ENCODE data around the gene FAM131C. TPM values are rescaled to one million over a fixed set of nuclear protein-coding genes. Genes with fewer than 3 reads are reported as not detected.
A peak's percentile ranks its signal among the peaks of the same experiment; 100 is the strongest.
"Not testable (repeated sequence)": the region's sequence is repeated elsewhere in the genome, so short reads cannot be mapped to it uniquely, and the experiment has no call there.

Gene FAM131C
- total and polyA plus RNA-seq, 5 donors from 2014 or later = 0.26 TPM; not detected in 4

DNA sequence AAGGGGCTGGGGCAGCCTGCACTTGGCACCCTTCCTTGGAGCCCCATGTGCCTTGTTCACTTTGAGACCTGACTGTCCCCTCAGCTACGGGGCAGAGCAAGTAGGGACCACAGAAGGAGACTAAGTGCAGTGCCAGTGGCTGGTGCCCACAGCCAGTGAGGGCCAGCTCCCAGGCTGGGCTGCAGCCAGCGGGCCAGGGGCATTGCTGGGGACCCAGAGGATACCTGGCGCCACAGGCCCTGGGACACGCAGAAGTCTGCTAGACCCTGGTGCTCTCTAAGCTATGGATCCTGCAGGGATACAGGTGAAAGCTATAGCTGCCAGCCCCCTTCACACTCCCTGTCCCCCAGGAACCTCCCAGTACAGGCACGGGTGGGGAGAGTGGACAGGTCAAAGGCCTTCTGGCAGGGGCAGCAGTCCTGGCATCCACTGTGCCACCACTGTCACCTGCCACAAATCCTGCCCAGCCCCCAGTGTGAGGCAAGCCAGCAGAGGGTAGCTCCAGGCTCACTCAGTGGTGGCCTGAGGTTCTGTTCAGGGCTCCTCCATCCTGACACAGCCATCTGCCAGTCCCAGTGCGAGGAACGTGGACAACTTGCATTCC, 50.3 kb downstream of the FAM131C start:
- no peaks in the 10 kb centered on the region for H3K27me3 ChIP-seq (ENCODE audit: control insufficient read depth, insufficient read depth, low read length)
- H3K27ac ChIP-seq (ENCODE audit: insufficient read depth, low read length, poor library complexity, severe bottlenecking) = no peak overlapping the region
- H3K4me3 ChIP-seq (ENCODE audit: low read depth, low read length) = no peak overlapping the region
- Mint-ChIP-seq H3K4me1 (peaks cover 0 to 5% (median 1%) of the 10 kb centered on the region in 4 donors), H3K27me3 (peaks cover 4% of the 10 kb centered on the region), H3K9me3 (no peaks in the 10 kb centered on the region), H3K27ac (no peak overlapping the region), H3K4me3 (no peak overlapping the region), H3K36me3 (no peaks in the 10 kb centered on the region)
- no peaks in the 10 kb centered on the region for H3K9me3 ChIP-seq (ENCODE audit: control insufficient read depth in 2 of 2, low read length in 2 of 2)
- no peaks in the 10 kb centered on the region for H3K36me3 ChIP-seq (ENCODE audit: control insufficient read depth, insufficient read depth, low read length)
- peaks cover 7% of the 10 kb centered on the region for H3K4me1 ChIP-seq (ENCODE audit: control insufficient read depth, insufficient read depth, low read length, poor library complexity, severe bottlenecking)
- ATAC-seq (ENCODE audit: low read depth in 2 of 2) (no peak), DNase-seq (no peak)

DNA sequence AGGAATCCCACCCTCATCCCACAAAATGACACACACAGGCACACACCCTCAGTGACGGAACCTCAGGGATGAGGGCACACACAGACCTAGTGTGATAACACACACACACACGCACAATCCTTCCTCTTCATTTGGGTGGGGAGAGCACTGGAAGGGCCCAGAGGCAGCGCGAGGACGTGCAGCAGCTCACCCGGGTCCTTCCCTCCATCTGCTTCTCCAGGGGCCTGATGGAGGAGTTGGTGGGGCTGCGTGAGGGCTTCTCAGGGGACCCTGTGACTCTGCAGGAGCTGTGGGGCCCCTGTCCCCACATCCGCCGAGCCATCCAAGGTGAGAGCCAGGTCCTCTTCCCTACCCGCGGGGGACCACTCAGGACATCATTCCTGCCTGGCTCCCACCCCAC, 51.1 kb downstream of the FAM131C start:
- ATAC-seq (ENCODE audit: low read depth in 2 of 2) (no peak), DNase-seq (no peak)
- Histone ChIP-seq H3K4me1 (ENCODE audit: control insufficient read depth, insufficient read depth, low read length, poor library complexity, severe bottlenecking) (peaks cover 7% of the 10 kb centered on the region), H3K4me3 (ENCODE audit: low read depth, low read length) (no peak overlapping the region), H3K27me3 (ENCODE audit: control insufficient read depth, insufficient read depth, low read length) (no peaks in the 10 kb centered on the region), H3K9me3 (ENCODE audit: control insufficient read depth in 2 of 2, low read length in 2 of 2) (no peaks in the 10 kb centered on the region), H3K27ac (ENCODE audit: insufficient read depth, low read length, poor library complexity, severe bottlenecking) (no peak overlapping the region), H3K36me3 (ENCODE audit: control insufficient read depth, insufficient read depth, low read length) (no peaks in the 10 kb centered on the region)
- Mint-ChIP-seq H3K4me3 (no peak overlapping the region), H3K27ac (no peak overlapping the region), H3K36me3 (no peaks in the 10 kb centered on the region), H3K4me1 (no peaks in the 10 kb centered on the region), H3K9me3 (no peaks in the 10 kb centered on the region), H3K27me3 (no peaks in the 10 kb centered on the region)

GRCh38 chr1:16021681-16022080, 51.8 kb downstream of the FAM131C start, which contains the start of gene CLCNKA:
Gene CLCNKA, plus strand, starts transcription at chr1:16022036. Its CDS starts 584 bp downstream, at chr1:16022620.
- H3K4me1 Mint-ChIP-seq = no peaks in the 10 kb centered on the region
- H3K4me3 Mint-ChIP-seq = no peak within 1 kb of the TSS
- H3K36me3 Mint-ChIP-seq = no peaks in the 10 kb centered on the region
- no peak for DNase-seq
- no peaks in the 10 kb centered on the region for H3K9me3 Mint-ChIP-seq
- no peaks in the 10 kb centered on the region for H3K27me3 ChIP-seq (ENCODE audit: control insufficient read depth, insufficient read depth, low read length)
- peaks cover under 1% of the 10 kb centered on the region for H3K4me1 ChIP-seq (ENCODE audit: control insufficient read depth, insufficient read depth, low read length, poor library complexity, severe bottlenecking)
- ATAC-seq (ENCODE audit: low read depth in 2 of 2) = no peak
- no peak within 1 kb of the TSS for H3K27ac Mint-ChIP-seq
- no peaks in the 10 kb centered on the region for H3K9me3 ChIP-seq (ENCODE audit: control insufficient read depth in 2 of 2, low read length in 2 of 2)
- H3K36me3 ChIP-seq (ENCODE audit: control insufficient read depth, insufficient read depth, low read length) = no peaks in the 10 kb centered on the region
- no peaks in the 10 kb centered on the region for H3K27me3 Mint-ChIP-seq
- no peak within 1 kb of the TSS for H3K4me3 ChIP-seq (ENCODE audit: low read depth, low read length)
- H3K27ac ChIP-seq (ENCODE audit: insufficient read depth, low read length, poor library complexity, severe bottlenecking) = no peak within 1 kb of the TSS

GRCh38 chr1:16020878-16021277, 52.6 kb downstream of the FAM131C start:
- not testable (repeated sequence) for H3K27me3 ChIP-seq (ENCODE audit: control insufficient read depth, insufficient read depth, low read length); H3K4me1 ChIP-seq (ENCODE audit: control insufficient read depth, insufficient read depth, low read length, poor library complexity, severe bottlenecking); ATAC-seq (ENCODE audit: low read depth in 2 of 2); H3K9me3 ChIP-seq (ENCODE audit: control insufficient read depth in 2 of 2, low read length in 2 of 2); H3K36me3 ChIP-seq (ENCODE audit: control insufficient read depth, insufficient read depth, low read length); H3K4me1 Mint-ChIP-seq; H3K9me3 Mint-ChIP-seq; H3K4me3 ChIP-seq (ENCODE audit: low read depth, low read length); H3K27me3 Mint-ChIP-seq; DNase-seq; H3K27ac Mint-ChIP-seq; H3K27ac ChIP-seq (ENCODE audit: insufficient read depth, low read length, poor library complexity, severe bottlenecking); H3K4me3 Mint-ChIP-seq; H3K36me3 Mint-ChIP-seq

GRCh38 chr1:16020325-16020724, 53.1 kb downstream of the FAM131C start:
- Mint-ChIP-seq H3K27ac (no peak overlapping the region), H3K4me1 (no peaks in the 10 kb centered on the region), H3K9me3 (no peaks in the 10 kb centered on the region), H3K4me3 (no peak overlapping the region), H3K27me3 (no peaks in the 10 kb centered on the region), H3K36me3 (no peaks in the 10 kb centered on the region)
- Histone ChIP-seq H3K27me3 (ENCODE audit: control insufficient read depth, insufficient read depth, low read length) (no peaks in the 10 kb centered on the region), H3K4me3 (ENCODE audit: low read depth, low read length) (no peak overlapping the region), H3K27ac (ENCODE audit: insufficient read depth, low read length, poor library complexity, severe bottlenecking) (no peak overlapping the region), H3K36me3 (ENCODE audit: control insufficient read depth, insufficient read depth, low read length) (no peaks in the 10 kb centered on the region), H3K4me1 (ENCODE audit: control insufficient read depth, insufficient read depth, low read length, poor library complexity, severe bottlenecking) (no peaks in the 10 kb centered on the region), H3K9me3 (ENCODE audit: control insufficient read depth in 2 of 2, low read length in 2 of 2) (no peaks in the 10 kb centered on the region)
- ATAC-seq (ENCODE audit: low read depth in 2 of 2) = no peak
- DNase-seq = no peak

DNA sequence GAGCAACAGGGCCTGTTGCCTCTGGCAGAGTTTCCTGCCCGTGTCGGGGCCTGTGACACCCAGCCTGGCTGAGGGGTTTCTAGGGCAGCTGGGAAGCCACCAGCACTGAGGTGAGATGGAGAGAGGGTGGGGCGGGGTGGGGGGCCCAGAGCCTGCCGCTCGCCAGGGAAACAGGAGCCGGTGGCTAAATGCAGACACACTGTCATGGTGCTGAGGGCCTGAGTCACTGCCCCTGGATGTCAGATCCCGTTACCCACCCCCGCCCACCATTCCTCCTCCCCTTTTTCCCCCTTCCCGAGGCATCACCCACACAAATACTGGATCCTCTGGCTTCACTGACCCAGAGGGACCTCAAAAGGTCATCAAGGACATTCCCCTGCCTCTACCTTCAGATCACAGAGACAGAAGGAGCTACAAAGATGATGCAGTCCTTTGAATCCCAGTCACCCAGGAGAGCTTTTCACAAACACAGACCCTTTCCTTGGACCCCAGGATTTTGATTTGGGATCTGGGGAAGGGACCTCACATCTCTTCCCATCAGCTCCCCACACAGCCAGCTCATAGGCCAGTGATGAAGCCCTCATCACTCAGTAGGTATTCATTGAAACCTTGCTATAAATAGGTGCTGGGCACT, 53.7 kb downstream of the FAM131C start:
- DNase-seq = no peak
- no peaks in the 10 kb centered on the region for H3K9me3 Mint-ChIP-seq
- no peak overlapping the region for H3K4me3 ChIP-seq (ENCODE audit: low read depth, low read length)
- no peak overlapping the region for H3K4me3 Mint-ChIP-seq
- no peaks in the 10 kb centered on the region for H3K4me1 ChIP-seq (ENCODE audit: control insufficient read depth, insufficient read depth, low read length, poor library complexity, severe bottlenecking)
- no peaks in the 10 kb centered on the region for H3K9me3 ChIP-seq (ENCODE audit: control insufficient read depth in 2 of 2, low read length in 2 of 2)
- H3K27ac Mint-ChIP-seq = peak overlapping the region in 1 of 3 donors; percentile 38
- H3K27ac ChIP-seq (ENCODE audit: insufficient read depth, low read length, poor library complexity, severe bottlenecking) = no peak overlapping the region
- H3K36me3 ChIP-seq (ENCODE audit: control insufficient read depth, insufficient read depth, low read length) = no peaks in the 10 kb centered on the region
- ATAC-seq (ENCODE audit: low read depth in 2 of 2) = no peak
- H3K27me3 ChIP-seq (ENCODE audit: control insufficient read depth, insufficient read depth, low read length) = no peaks in the 10 kb centered on the region
- H3K4me1 Mint-ChIP-seq = no peaks in the 10 kb centered on the region
- H3K27me3 Mint-ChIP-seq = peaks cover 2% of the 10 kb centered on the region
- no peaks in the 10 kb centered on the region for H3K36me3 Mint-ChIP-seq

DNA sequence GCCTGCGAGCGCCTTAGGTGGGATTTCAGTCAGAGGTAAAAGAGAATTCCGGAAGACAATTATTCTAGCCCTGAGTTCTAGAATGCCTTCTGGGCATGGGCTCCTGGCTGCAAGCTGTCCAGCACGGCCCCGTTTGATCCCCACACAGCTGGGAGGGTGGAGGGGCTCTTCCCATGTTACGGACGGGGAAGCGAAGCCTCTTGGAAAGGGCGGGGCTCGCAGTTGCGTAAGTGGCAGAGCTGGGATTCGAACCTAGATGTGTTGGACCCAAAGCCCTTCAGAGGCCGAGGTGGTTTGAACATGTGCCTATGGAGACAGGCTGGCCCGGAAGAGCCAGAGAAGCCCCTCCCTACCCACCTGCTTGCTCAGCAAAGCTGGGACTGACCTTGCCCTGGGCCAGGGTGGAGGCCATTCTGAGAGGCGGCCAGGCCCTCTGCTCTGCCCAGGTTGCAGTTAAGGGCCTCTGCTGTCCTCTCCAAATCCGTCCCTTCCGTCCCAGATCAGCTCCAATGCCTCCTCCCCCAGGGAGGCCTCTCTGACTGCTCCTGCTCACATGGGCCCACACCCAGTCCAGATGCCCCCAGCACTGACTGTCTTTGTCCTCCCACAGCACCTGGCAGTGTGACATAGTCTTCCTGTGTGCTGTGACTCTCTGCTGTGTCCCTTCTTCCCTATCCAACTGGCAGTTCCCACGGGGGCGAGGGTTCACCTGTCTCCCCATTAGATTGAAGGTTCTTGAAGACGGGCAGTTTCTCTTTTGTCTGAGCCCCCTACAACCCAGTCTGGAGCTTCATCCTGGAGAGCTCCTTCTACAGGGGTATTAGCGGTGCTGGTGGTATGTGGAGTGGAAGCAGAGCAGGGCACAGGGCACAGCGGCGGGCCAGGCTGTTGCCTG, 54.5 kb downstream of the FAM131C start:
- H3K27me3 Mint-ChIP-seq = peaks cover 9% of the 10 kb centered on the region
- no peak overlapping the region for H3K4me3 ChIP-seq (ENCODE audit: low read depth, low read length)
- no peaks in the 10 kb centered on the region for H3K36me3 ChIP-seq (ENCODE audit: control insufficient read depth, insufficient read depth, low read length)
- ATAC-seq (ENCODE audit: low read depth in 2 of 2) (no peak), DNase-seq (no peak)
- no peak overlapping the region for H3K27ac ChIP-seq (ENCODE audit: insufficient read depth, low read length, poor library complexity, severe bottlenecking)
- no peak overlapping the region for H3K4me3 Mint-ChIP-seq
- H3K4me1 Mint-ChIP-seq = no peaks in the 10 kb centered on the region
- no peaks in the 10 kb centered on the region for H3K27me3 ChIP-seq (ENCODE audit: control insufficient read depth, insufficient read depth, low read length)
- peak overlapping the region in 1 of 3 donors; percentile 38 for H3K27ac Mint-ChIP-seq
- no peaks in the 10 kb centered on the region for H3K4me1 ChIP-seq (ENCODE audit: control insufficient read depth, insufficient read depth, low read length, poor library complexity, severe bottlenecking)
- H3K36me3 Mint-ChIP-seq = no peaks in the 10 kb centered on the region
- H3K9me3 Mint-ChIP-seq = no peaks in the 10 kb centered on the region
- no peaks in the 10 kb centered on the region for H3K9me3 ChIP-seq (ENCODE audit: control insufficient read depth in 2 of 2, low read length in 2 of 2)
